CD1c-positive myeloid dendritic cell (primary cell): ENCODE data around the gene C5orf58.

Experiments used
- DNase-seq: peaks from one replicate; pipeline ENCODE4 v3.0.0-alpha.2; 2016; ENCODE audit errors: extremely low spot score

Gene C5orf58

GRCh38 chr5:170256571-170256970 is 23.8 kb downstream of the C5orf58 start:
- DNase-seq = no peak

GRCh38 chr5:170257370-170257769 is 24.6 kb downstream of the C5orf58 start:
- no peak for DNase-seq

DNA sequence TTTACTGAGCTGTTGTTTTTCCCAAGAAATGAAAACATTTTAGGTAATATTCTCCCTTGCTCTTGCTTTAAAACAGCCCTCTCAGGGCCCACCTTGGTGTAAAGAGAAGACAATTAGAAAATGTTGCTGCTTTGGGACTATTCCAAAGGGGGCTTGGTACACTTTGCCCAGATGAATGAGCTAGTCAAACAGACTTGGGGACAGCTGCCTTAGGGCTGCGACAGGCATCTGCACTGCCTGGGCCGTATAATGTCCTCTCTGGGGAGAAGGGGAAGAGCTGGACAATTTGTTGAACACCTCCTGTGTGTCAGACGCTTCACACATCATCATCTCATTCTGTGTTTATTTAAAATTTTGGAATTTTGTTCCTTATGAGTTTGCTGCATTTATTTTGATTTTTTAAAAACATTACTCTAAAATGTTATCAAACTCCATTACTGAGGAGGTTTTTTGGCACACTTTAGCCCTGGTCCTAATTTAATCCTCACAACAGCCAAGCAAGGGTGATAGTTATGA is 28.8 kb downstream of the C5orf58 start:
- DNase-seq = no peak

DNA sequence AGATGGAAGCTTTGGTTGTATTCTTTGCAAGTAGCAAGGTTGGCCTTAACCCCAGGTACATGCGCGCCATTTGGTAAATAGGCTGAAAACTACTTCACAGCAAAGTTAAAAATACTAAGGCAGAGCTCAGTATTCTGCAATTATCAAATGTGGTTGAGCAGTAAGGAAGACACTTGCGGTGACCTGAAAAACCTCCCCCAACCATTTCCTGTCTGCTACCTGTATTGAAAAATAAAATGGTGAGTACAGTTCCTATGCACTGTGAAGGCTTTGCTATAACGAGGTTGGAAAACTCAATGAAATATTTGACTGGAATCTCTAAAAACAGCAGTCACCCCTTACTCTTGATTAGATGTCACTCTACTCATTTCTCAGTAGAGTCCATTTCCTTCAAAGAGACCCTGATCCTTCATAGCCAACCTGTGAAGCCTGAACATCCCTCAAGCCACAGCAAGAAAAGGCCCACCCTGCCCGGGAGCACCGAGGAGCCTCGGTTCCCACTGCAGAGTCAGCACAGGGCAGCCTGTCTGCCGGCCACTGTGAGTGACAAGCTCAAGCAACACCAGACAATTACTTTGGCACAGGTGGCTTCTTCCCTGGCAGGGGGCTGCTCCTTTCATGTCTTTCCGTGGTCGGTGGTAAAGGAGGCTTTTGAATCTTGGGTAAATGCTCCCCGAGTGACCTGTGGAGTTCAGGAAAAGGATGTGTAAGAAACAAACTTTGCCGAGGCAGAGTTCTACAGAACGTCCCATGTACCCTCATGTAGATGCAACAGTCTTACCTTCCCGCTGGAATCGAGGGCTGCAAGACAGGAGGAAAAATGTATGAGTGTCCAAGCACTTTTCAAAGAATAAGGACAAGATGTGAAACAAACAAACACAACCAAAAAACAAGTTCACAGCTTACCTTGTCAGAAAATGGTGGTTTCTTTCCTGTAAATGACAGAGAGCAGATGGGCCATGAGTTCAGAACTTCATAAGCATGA is 29.6 kb downstream of the C5orf58 start:
- DNase-seq = peak; percentile 27

GRCh38 chr5:170263906-170264305 is 31.1 kb downstream of the C5orf58 start:
- DNase-seq = no peak

- DNase-seq = no peak
Observed at GRCh38 chr5:170265522-170265921, 32.7 kb downstream of the C5orf58 start.

DNA sequence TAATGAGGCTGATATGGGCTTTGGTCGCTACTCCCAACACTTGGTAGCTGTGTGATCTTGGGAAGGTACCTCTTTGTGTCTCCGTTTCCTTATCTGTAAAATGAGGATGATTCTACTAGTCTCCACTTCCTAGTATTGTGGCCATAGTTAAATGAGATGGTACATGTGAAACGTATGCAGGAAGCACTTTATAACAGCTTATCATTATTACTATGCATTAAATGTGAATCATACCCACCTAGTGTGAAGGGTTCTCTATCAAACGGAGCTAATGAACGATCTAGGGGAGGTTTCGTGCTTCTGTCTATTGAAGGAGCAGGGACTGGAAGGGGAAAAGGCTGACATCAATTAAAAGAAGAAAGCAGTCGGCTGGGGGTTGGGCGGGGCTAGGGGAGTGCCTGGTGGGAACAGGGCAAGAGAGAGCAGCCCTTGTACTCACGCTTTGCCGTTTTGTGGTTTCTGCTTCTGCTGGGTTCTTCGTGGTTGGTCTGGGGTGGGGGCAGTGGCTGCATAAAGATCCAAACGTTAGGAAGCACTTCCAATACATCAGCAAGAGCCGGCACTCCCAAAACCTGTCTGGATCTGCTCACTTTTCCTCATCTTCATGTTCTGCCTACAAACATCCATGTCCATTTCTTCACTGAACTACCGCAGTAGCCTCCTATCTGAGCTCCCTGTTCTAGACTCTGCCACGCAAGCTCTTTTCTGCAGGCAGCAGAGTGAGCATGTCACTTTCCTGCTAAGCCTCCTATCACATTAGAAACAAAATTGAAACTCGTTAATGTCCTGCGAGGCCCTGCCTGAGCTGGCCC is 34.0 kb downstream of the C5orf58 start:
- DNase-seq = no peak

GRCh38 chr5:170267431-170268152 is 34.8 kb downstream of the C5orf58 start:
- peak; percentile 88 for DNase-seq

GRCh38 chr5:170268153-170268689 is 35.4 kb downstream of the C5orf58 start:
- DNase-seq = no peak

- DNase-seq = peak; percentile 85
Observed at GRCh38 chr5:170268884-170269283, 36.1 kb downstream of the C5orf58 start.

DNA sequence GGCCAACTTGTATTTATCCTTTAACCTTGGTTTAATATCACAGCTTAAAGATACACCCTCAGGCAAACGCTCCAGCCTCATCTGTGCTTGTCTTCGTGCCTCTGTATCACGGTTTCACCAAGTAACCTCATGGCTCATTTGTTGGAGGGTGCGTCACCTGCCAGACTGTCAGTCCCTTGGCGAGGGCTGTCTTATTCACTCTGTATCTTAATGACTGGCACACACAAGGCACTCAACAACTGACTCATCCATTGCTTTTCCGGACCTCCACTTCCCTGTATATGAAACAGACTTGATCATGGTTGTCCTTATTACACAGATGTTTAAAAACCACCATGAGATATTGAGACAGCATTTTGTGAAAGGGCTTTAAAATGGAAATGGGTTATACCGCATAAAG is 36.8 kb downstream of the C5orf58 start:
- DNase-seq = peak; percentile 83

GRCh38 chr5:170270293-170271069 is 37.7 kb downstream of the C5orf58 start:
- DNase-seq = peak; percentile 30

GRCh38 chr5:170273968-170274710 is 41.4 kb downstream of the C5orf58 start:
- DNase-seq = peak; percentile 60

- peak; percentile 43 for DNase-seq
Observed at GRCh38 chr5:170275376-170275994, 42.7 kb downstream of the C5orf58 start.

DNA sequence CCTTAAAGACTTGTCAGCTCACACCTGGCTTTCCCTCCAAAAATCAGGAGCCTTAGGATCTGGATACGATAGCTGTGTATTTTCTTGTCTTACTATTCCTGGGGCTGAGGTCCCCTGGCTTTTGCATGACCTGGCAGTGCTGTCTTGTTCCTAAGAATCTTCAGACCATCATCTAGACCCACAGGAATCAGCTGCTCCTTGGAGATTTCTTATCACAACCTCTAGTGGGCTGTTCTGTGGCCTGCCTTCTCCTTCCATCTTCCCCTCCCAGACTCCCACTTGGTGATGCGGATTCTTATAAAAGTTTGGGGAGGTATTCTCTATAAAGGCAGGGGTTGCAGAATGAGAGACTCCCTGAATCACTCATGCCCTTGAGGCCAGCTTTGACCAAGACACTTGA is 43.4 kb downstream of the C5orf58 start:
- no peak for DNase-seq

DNA sequence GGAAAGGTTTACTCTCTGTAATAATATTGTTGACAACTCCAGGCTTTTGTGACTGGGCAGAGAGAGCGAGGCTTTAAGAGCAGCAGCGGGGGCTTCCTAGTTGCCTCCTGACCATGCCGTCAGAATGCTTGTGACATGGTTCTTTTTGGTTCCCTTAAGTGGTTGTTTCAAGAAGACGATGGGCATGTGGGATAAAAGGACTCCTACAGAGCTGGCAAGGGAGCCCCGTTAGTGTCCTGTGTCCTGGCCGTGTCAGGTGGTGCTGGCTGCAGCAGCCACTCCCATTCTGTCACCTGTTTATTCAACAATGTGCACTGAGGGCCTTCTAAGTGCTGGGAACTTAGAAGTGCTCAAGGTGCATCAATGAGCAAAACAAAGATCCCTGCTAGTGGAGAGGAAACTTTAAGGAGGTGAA is 45.1 kb downstream of the C5orf58 start:
- DNase-seq = peak; percentile 82

GRCh38 chr5:170278611-170279458 is 46.0 kb downstream of the C5orf58 start:
- peak; percentile 81 for DNase-seq

GRCh38 chr5:170279459-170279817 is 46.7 kb downstream of the C5orf58 start:
- DNase-seq = no peak
